GM08714 (cell line): Measurements from ENCODE around the gene FAM20A.
"Not testable (repeated sequence)": the region's sequence is repeated elsewhere in the genome, so short reads cannot be mapped to it uniquely, and the experiment has no call there.

Experiments used
- H3K4me3 ChIP-seq: fragments of 200-500 bp; sonication (Bioruptor generic); 2 replicates; pipeline ENCODE4 v1.5.1; 2014; ENCODE audit warnings: mild to moderate bottlenecking, low read length, inconsistent platforms
- ZNF274 ChIP-seq: IDR thresholded peaks from 2 replicates; pipeline ENCODE4 v1.6.1; 2012; ENCODE audit warnings: mild to moderate bottlenecking, low read depth, low read length

FAM20A gene

GRCh38 chr17:68505951-68506350, 95.2 kb downstream of the FAM20A start:
- TF ChIP-seq ZNF274, result no peak
- H3K4me3 ChIP-seq, result no peak overlapping the region

GRCh38 chr17:68501074-68501473, 100.1 kb downstream of the FAM20A start:
- TF ChIP-seq ZNF274, result no peak
- no peak overlapping the region for H3K4me3 ChIP-seq

GRCh38 chr17:68499587-68499986, 101.6 kb downstream of the FAM20A start:
- H3K4me3 ChIP-seq, result no peak overlapping the region
- no peak for TF ChIP-seq ZNF274

- peak overlapping the region; percentile 1; the same call in 1 of the 2 replicates for H3K4me3 ChIP-seq
- no peak for TF ChIP-seq ZNF274
These were observed 102.5 kb downstream of the FAM20A start for GRCh38 chr17:68498479-68499326.

GRCh38 chr17:68497885-68498319, 103.3 kb downstream of the FAM20A start:
- H3K4me3 ChIP-seq, result no peak overlapping the region
- TF ChIP-seq ZNF274, result no peak

GRCh38 chr17:68495081-68495480, 106.1 kb downstream of the FAM20A start:
- TF ChIP-seq ZNF274, result no peak
- H3K4me3 ChIP-seq, result no peak overlapping the region

- H3K4me3 ChIP-seq, result not testable (repeated sequence)
These were observed 108.6 kb downstream of the FAM20A start for GRCh38 chr17:68492394-68493054.

- no peak for TF ChIP-seq ZNF274
- H3K4me3 ChIP-seq, result no peak overlapping the region
These were observed 109.6 kb downstream of the FAM20A start for GRCh38 chr17:68491381-68492231.

GRCh38 chr17:68489919-68490318, 111.2 kb downstream of the FAM20A start:
- no peak for TF ChIP-seq ZNF274
- no peak overlapping the region for H3K4me3 ChIP-seq
